Naive thymus-derived CD4-positive, alpha-beta T cell (primary cell): Measurements from ENCODE around the gene SLC10A6. TPM values are rescaled to one million over a fixed set of nuclear protein-coding genes. Genes with fewer than 3 reads are reported as not detected.

Experiments used
- ATAC-seq: fragments of 150-1000 bp; cut with Tn5 transposase; 2 replicates; pipeline ENCODE4 v1.10.0; 2021; ENCODE audit warnings: mild to moderate bottlenecking, moderate library complexity
- CTCF ChIA-PET: fragments of 350-600 bp; sonication (Branson Sonifier 250); formaldehyde crosslinking; loops from one replicate; lab custom pipeline; 2021; ENCODE audit warnings: antibody characterized with exemption; lab: Charles Lee
- POLR2A ChIA-PET: fragments of 350-600 bp; sonication (Branson Sonifier 250); formaldehyde crosslinking; loops from one replicate; lab custom pipeline; 2021; ENCODE audit warnings: antibody characterized with exemption, inconsistent platforms; lab: Charles Lee
- DNase-seq, 9 donors: peaks; one replicate each; pipeline versions ENCODE4 v3.0.0 to v3.0.0-alpha.2; 2020 to 2022; ENCODE audit warnings: mixed read lengths in 1 of 9
- H3K27ac ChIP-seq: one replicate; pipeline ENCODE4 v1.7.0; 2013; ENCODE audit warnings: mild to moderate bottlenecking, low read depth, low read length, moderate library complexity
- H3K27me3 ChIP-seq, 2 donors: one replicate each; pipeline ENCODE4 v1.7.0; 2013; ENCODE audit warnings: low read length in 2 of 2, mild to moderate bottlenecking in 2 of 2, moderate library complexity in 2 of 2; ENCODE audit not compliant: control insufficient read depth in 2 of 2, insufficient read depth in 2 of 2
- H3K36me3 ChIP-seq, 3 experiments: 1 replicate in 2 of 3; 2 replicates in 1 of 3; pipeline ENCODE4 v1.7.0; 2013; ENCODE audit warnings: low read length in 3 of 3, mild to moderate bottlenecking in 3 of 3, moderate library complexity in 1 of 3; ENCODE audit not compliant: insufficient read depth in 3 of 3, control insufficient read depth in 2 of 3
- H3K4me1 ChIP-seq, 2 donors: one replicate each; pipeline ENCODE4 v1.7.0; 2013; ENCODE audit warnings: low read length in 2 of 2, mild to moderate bottlenecking in 2 of 2, moderate library complexity in 1 of 2; ENCODE audit not compliant: control insufficient read depth in 2 of 2, insufficient read depth in 2 of 2
- H3K4me3 ChIP-seq: 2 replicates; pipeline ENCODE4 v1.7.0; 2013; ENCODE audit warnings: mild to moderate bottlenecking, low read length
- H3K9me3 ChIP-seq, 3 experiments: 1 replicate in 2 of 3; 2 replicates in 1 of 3; pipeline ENCODE4 v1.7.0; 2013; ENCODE audit warnings: low read length in 3 of 3; ENCODE audit not compliant: control insufficient read depth in 2 of 3
- H3K27ac Mint-ChIP-seq, 9 donors: one replicate each; pipeline ENCODE4 v1.8.0; 2020 to 2022; ENCODE audit warnings: mixed read lengths in 9 of 9, mild to moderate bottlenecking in 8 of 9, moderate library complexity in 5 of 9, inconsistent platforms in 2 of 9
- H3K27me3 Mint-ChIP-seq, 5 donors: one replicate each; pipeline ENCODE4 v1.8.0; 2021 to 2022; ENCODE audit warnings: mixed read lengths in 5 of 5, mild to moderate bottlenecking in 1 of 5
- H3K36me3 Mint-ChIP-seq, 5 donors: one replicate each; pipeline ENCODE4 v1.8.0; 2020 to 2022; ENCODE audit warnings: mixed read lengths in 5 of 5, mild to moderate bottlenecking in 3 of 5, inconsistent platforms in 1 of 5
- H3K4me1 Mint-ChIP-seq, 7 donors: one replicate each; pipeline ENCODE4 v1.8.0; 2020 to 2022; ENCODE audit warnings: mixed read lengths in 7 of 7, mild to moderate bottlenecking in 3 of 7, inconsistent platforms in 1 of 7
- H3K4me3 Mint-ChIP-seq, 10 donors: one replicate each; pipeline ENCODE4 v1.8.0; 2020 to 2022; ENCODE audit warnings: mild to moderate bottlenecking in 10 of 10, mixed read lengths in 10 of 10, moderate library complexity in 6 of 10, inconsistent platforms in 2 of 10
- H3K9me3 Mint-ChIP-seq, 11 donors: one replicate each; pipeline ENCODE4 v1.8.0; 2020 to 2022; ENCODE audit warnings: mixed read lengths in 11 of 11, mild to moderate bottlenecking in 4 of 11, inconsistent platforms in 1 of 11, moderate library complexity in 1 of 11
- intact Hi-C, 2 donors: fragments of 100-400 bp; cut with micrococcal nuclease; formaldehyde crosslinking; loops; one replicate each; pipeline ENCODE4 v1.15.1; 2023
- polyA plus RNA-seq, 2 donors: library from polyadenylated mRNA; unstranded; fragments of 300-500 nt; fragmentation: Illumina TruSeq; gene quantifications; one replicate each; pipeline ENCODE4 v1.2.3, GENCODE V29; 2021
- total RNA-seq, 6 experiments: library from RNA in 5 of 6; stranded (reverse) in 5 of 6; gene quantifications; 1 replicate in 5 of 6; 2 replicates in 1 of 6; pipeline ENCODE4 v1.2.3 and lab custom pipeline; 2021 to 2026

Gene SLC10A6
- total and polyA plus RNA-seq, 7 experiments from 2014 or later, result 0.24 TPM; not detected in 6

DNA sequence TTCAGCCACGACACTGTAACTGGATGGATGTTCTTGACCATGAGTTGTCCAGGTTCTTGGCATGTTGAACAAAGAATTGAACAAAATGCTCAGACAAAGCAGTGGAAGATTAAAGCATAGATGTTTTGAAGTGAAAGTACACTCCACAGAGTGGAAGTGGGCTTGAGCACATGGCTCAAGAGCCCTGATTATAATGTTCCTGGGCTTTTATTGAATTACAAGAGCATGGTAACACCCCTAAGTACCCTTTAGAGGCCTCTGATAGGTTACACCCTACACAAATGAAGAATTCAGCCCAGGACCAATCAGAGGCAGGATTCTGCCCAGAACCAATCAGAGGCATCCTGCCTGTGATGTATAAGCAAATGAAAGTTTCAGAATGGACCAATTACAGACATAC, 33.5 kb downstream of the SLC10A6 start:
- peaks cover 0 to 6% (median 0%) of the 10 kb centered on the region in 3 experiments for H3K9me3 ChIP-seq
- H3K27ac ChIP-seq, result no peak overlapping the region
- CTCF ChIA-PET, result no interaction called here
- Mint-ChIP-seq H3K36me3 (peaks cover 0 to 4% (median 0%) of the 10 kb centered on the region in 5 donors), H3K4me1 (peaks cover 0 to 1% (median 0%) of the 10 kb centered on the region in 7 donors), H3K27me3 (peaks cover 0 to 8% (median 0%) of the 10 kb centered on the region in 5 donors), H3K9me3 (peaks cover 0 to 18% (median 6%) of the 10 kb centered on the region in 11 donors), H3K4me3 (no peak overlapping the region), H3K27ac (no peak overlapping the region)
- H3K4me1 ChIP-seq, result no peaks in the 10 kb centered on the region
- H3K4me3 ChIP-seq, result no peak overlapping the region
- H3K36me3 ChIP-seq, result no peaks in the 10 kb centered on the region
- POLR2A ChIA-PET, result no interaction called here
- ATAC-seq, result no peak
- intact Hi-C loops, result no loop called here
- no peaks in the 10 kb centered on the region for H3K27me3 ChIP-seq
- no peak for DNase-seq

DNA sequence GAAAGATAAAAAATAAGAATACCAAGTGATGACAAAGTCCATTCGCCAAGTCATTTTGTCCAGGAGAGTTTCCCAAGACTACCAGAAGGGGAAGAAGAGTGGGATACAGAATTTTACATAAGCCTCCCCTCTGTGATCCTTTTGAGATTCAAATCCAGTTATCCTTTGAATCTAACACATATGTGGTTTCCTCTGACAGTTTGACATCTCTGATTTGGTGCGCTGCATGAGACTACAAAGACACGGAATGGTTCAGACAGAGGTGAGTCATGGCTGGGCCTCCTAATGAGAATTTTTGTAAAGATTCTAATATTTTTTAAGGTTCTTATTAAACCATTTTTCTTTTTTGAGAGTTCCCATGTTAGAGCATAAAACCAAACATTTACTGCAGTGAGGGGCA, 38.3 kb downstream of the SLC10A6 start:
- H3K9me3 Mint-ChIP-seq, result peaks cover 0 to 9% (median 2%) of the 10 kb centered on the region in 11 donors
- Histone ChIP-seq H3K9me3 (peaks cover 0 to 5% (median 0%) of the 10 kb centered on the region in 3 experiments), H3K4me1 (no peaks in the 10 kb centered on the region), H3K36me3 (no peaks in the 10 kb centered on the region), H3K4me3 (no peak overlapping the region), H3K27me3 (no peaks in the 10 kb centered on the region), H3K27ac (no peak overlapping the region)
- POLR2A ChIA-PET, result no interaction called here
- CTCF ChIA-PET, result no interaction called here
- DNase-seq (no peak), ATAC-seq (no peak)
- no peak overlapping the region for H3K4me3 Mint-ChIP-seq
- H3K4me1 Mint-ChIP-seq, result no peaks in the 10 kb centered on the region
- peaks cover 0 to 5% (median 0%) of the 10 kb centered on the region in 5 donors for H3K27me3 Mint-ChIP-seq
- H3K27ac Mint-ChIP-seq, result no peak overlapping the region
- intact Hi-C loops, result no loop called here
- no peaks in the 10 kb centered on the region for H3K36me3 Mint-ChIP-seq

DNA sequence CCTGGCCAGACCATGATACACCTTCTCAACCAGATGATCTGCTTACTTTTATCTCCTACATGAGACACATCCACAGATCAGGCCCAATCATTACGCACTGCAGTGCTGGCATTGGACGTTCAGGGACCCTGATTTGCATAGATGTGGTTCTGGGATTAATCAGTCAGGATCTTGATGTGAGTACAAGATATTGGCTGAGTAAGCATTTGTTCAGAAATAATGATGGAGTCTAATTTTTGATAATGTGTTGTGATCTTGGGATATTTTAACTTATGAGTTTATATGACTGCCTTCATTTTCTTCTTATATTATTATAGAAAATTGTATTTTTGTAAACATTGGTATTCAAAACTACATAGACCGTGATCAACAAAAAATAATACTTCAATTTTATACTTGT, 39.4 kb downstream of the SLC10A6 start:
- Mint-ChIP-seq H3K4me1 (no peaks in the 10 kb centered on the region), H3K36me3 (no peaks in the 10 kb centered on the region), H3K27me3 (peaks cover 0 to 5% (median 0%) of the 10 kb centered on the region in 5 donors), H3K4me3 (no peak overlapping the region), H3K9me3 (peaks cover 0 to 4% (median 0%) of the 10 kb centered on the region in 11 donors), H3K27ac (no peak overlapping the region)
- H3K4me3 ChIP-seq, result no peak overlapping the region
- H3K4me1 ChIP-seq, result no peaks in the 10 kb centered on the region
- CTCF ChIA-PET, result no interaction called here
- ATAC-seq (no peak), DNase-seq (no peak)
- intact Hi-C loops, result no loop called here
- H3K9me3 ChIP-seq, result no peaks in the 10 kb centered on the region
- POLR2A ChIA-PET, result no interaction called here
- no peaks in the 10 kb centered on the region for H3K27me3 ChIP-seq
- no peak overlapping the region for H3K27ac ChIP-seq
- no peaks in the 10 kb centered on the region for H3K36me3 ChIP-seq

DNA sequence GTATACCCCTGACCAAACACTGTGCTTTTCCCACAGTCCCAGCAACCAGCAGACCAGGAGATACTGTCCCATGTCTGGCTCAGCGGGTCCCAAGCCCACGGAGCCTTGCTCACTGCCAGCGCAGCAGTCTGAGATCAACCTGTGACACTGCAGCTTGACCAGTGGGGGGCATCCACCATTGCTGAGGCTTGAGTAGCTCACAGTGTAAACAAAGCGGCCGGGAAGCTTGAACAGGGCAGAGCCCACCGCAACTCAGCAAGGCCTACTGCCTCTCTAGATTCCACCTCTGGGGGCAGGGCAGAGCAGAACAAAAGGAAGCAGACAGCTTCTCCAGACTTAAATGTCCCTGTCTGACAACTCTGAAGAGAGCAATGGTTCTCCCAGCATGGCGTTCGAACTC, 58.1 kb downstream of the SLC10A6 start:
- Mint-ChIP-seq H3K4me3 (no peak overlapping the region), H3K27me3 (peaks cover 0 to 10% (median 6%) of the 10 kb centered on the region in 5 donors), H3K36me3 (no peaks in the 10 kb centered on the region), H3K4me1 (no peaks in the 10 kb centered on the region), H3K9me3 (peaks cover 0 to 15% (median 5%) of the 10 kb centered on the region in 11 donors), H3K27ac (no peak overlapping the region)
- Histone ChIP-seq H3K4me3 (no peak overlapping the region), H3K27me3 (no peaks in the 10 kb centered on the region), H3K36me3 (no peaks in the 10 kb centered on the region), H3K9me3 (no peaks in the 10 kb centered on the region), H3K27ac (no peak overlapping the region), H3K4me1 (no peaks in the 10 kb centered on the region)
- no peak for ATAC-seq
- ChIA-PET POLR2A (no interaction called here), CTCF (no interaction called here)
- intact Hi-C loops, result no loop called here
- DNase-seq, result no peak

DNA sequence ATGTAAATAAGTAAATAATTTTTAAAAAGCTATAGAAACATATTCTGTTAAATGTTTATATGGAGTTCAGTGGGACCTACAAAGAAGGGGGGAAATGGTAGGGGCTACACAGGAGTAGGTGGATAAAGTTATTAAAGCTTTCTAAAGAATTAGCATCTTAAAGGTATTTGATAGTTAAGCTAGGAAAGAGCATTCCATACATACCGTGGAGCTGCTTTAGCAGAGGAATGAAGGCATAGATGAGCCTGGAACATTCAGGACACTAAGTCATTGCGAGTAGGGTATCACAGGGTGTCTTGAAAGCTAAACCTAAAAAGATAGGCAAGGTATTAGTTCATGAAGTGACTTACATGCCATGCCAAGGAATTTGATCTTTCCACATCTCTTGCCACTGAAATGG, 60.4 kb downstream of the SLC10A6 start:
- Histone ChIP-seq H3K27ac (no peak overlapping the region), H3K36me3 (no peaks in the 10 kb centered on the region), H3K9me3 (no peaks in the 10 kb centered on the region), H3K4me3 (no peak overlapping the region), H3K27me3 (no peaks in the 10 kb centered on the region), H3K4me1 (no peaks in the 10 kb centered on the region)
- Mint-ChIP-seq H3K9me3 (peaks cover 0 to 9% (median 4%) of the 10 kb centered on the region in 11 donors), H3K4me1 (no peaks in the 10 kb centered on the region), H3K36me3 (no peaks in the 10 kb centered on the region), H3K27ac (no peak overlapping the region), H3K27me3 (peaks cover 0 to 11% (median 10%) of the 10 kb centered on the region in 5 donors), H3K4me3 (no peak overlapping the region)
- intact Hi-C loops, result no loop called here
- CTCF ChIA-PET, result no interaction called here
- DNase-seq (no peak), ATAC-seq (no peak)
- POLR2A ChIA-PET, result interaction anchor here (0.7 kb wide), 1 partner anchor 835 kb away, joined by 3 read pairs; no protein-coding TSS in a partner anchor

DNA sequence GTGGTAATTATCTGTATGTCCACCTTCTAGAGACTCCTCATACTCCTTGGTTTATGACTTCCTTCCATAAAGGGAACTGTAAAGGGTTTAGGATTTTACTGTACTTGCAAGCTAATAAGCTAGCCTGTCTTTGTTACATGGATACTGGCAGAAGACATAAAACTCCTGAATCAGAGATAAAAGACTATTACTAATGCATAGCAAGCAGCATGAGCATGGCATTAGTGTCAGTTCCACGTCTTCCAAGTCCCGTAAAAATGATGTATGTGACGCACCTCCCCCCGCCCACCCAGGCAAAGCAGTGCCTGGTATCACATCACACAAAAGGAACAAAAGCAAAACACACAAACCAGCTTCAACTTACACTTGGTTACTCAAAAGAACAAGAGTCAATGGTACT, 71.0 kb downstream of the SLC10A6 start:
- no peak overlapping the region for H3K27ac ChIP-seq
- intact Hi-C loops, result no loop called here
- CTCF ChIA-PET, result interaction anchor here (0.6 kb wide), 1 partner anchor 484 kb away, joined by 3 read pairs; no protein-coding TSS in a partner anchor
- H3K36me3 Mint-ChIP-seq, result no peaks in the 10 kb centered on the region
- DNase-seq (no peak), ATAC-seq (no peak)
- POLR2A ChIA-PET, result no interaction called here
- no peaks in the 10 kb centered on the region for H3K27me3 ChIP-seq
- no peaks in the 10 kb centered on the region for H3K4me1 ChIP-seq
- H3K27ac Mint-ChIP-seq, result no peak overlapping the region
- peaks cover 0 to 1% (median 0%) of the 10 kb centered on the region in 11 donors for H3K9me3 Mint-ChIP-seq
- H3K4me3 ChIP-seq, result no peak overlapping the region
- H3K4me1 Mint-ChIP-seq, result no peaks in the 10 kb centered on the region
- H3K4me3 Mint-ChIP-seq, result no peak overlapping the region
- peaks cover 0 to 11% (median 6%) of the 10 kb centered on the region in 5 donors for H3K27me3 Mint-ChIP-seq
- H3K36me3 ChIP-seq, result no peaks in the 10 kb centered on the region
- H3K9me3 ChIP-seq, result no peaks in the 10 kb centered on the region

DNA sequence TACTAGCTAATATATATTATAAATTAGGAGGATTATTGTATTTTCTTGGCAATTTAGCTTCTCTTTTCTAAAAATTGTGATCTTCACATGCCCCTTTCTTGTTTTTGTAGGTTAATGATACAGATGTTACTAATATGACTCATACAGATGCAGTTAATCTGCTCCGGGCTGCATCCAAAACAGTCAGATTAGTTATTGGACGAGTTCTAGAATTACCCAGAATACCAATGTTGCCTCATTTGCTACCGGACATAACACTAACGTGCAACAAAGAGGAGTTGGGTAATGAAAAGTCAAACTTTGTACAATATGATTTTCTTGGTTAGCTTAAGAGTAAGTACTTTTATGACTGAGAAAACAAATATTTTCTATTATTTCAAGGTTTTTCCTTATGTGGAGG, 74.1 kb downstream of the SLC10A6 start:
- DNase-seq, result no peak
- ATAC-seq, result no peak
- Mint-ChIP-seq H3K4me1 (no peaks in the 10 kb centered on the region), H3K27ac (no peak overlapping the region), H3K36me3 (no peaks in the 10 kb centered on the region), H3K27me3 (peaks cover 0 to 11% (median 6%) of the 10 kb centered on the region in 5 donors), H3K9me3 (peaks cover 0 to 1% (median 0%) of the 10 kb centered on the region in 11 donors), H3K4me3 (no peak overlapping the region)
- Histone ChIP-seq H3K4me1 (no peaks in the 10 kb centered on the region), H3K9me3 (no peaks in the 10 kb centered on the region), H3K27ac (no peak overlapping the region), H3K27me3 (no peaks in the 10 kb centered on the region), H3K4me3 (no peak overlapping the region), H3K36me3 (no peaks in the 10 kb centered on the region)
- ChIA-PET CTCF (no interaction called here), POLR2A (no interaction called here)
- intact Hi-C loops, result no loop called here
